Activated gamma-delta T cell (primary cell): Measurements from ENCODE around the gene ERP27.

ENCODE experiments used
- DNase-seq: peaks from one replicate; lab custom pipeline; 2025; lab: John Stamatoyannopoulos, UW

The ERP27 gene

DNA sequence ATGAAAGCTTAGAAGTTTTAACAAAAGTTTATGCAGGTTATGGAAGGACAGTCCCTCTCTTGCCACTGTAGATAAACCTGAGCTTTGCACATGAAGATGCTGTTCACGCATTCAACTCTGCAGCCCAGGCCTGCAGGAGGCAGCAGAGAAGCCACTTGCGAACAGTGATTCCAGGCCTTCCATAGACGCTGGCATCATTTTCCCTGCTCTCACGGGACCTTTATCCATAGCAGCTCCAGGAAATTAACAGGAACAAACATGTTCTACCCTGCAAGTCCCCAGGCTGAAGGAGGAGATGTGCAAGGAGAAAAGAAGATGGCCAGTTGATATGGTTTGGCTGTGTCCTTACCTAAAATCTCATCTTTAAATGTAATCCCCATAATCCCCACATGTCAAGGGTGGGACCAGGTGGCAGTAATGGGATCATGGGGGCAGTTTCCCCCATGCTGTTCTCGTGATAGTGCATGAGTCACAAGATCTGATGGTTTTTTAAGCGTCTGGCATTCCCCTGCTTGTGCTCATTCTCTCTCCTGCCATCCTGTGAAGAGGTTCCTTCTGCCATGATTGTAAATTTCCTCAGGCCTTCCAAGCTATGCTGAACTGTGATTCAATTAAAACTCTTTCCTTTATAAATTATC, 2.0 kb downstream of the ERP27 start:
- no peak for DNase-seq

GRCh38 chr12:14935031-14935430, 3.3 kb downstream of the ERP27 start:
- no peak for DNase-seq

- DNase-seq = no peak
These were observed 3.8 kb downstream of the ERP27 start for GRCh38 chr12:14934511-14934910.

GRCh38 chr12:14931791-14932560, 6.4 kb downstream of the ERP27 start:
- no peak for DNase-seq

DNA sequence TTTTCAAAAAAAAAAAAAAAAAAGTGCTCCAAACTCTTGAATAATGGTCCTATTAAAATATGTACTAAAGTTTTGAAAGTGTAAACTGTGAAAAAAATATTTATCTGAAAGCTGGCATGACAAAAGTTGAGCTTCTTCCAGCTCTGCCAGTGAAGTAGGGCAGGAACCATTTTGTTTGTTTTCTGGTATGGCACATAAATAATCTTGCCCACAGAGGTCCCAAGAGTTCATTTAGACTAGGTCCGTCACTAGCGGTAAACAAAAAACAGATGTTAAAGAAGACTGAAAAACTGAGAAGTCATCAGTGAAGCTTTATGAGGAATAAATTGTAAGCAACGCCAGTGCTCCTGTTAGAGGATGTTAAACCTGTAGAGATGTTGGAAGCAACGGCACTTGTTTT, 7.0 kb downstream of the ERP27 start:
- no peak for DNase-seq

- DNase-seq = no peak
These were observed 8.0 kb downstream of the ERP27 start for GRCh38 chr12:14930299-14930698.

DNA sequence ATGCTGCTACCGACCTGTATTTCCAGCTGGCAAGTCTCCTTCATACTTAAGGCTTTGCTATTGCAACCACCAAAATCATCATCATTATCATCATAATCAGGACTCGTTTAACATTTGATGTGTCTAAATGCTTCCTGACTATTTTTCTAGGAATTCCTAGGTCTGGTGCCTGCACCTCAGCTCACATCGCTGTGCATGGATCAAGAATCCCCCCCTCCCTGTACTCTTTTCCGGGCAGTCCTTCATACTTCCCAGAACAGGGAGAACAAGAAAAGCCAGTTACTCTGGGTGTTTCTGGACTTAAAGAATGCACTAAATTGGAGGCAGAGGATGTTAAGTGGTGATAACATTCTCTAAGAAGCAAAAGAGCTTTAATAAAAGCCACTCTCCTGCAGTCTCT, 9.4 kb downstream of the ERP27 start:
- DNase-seq = no peak

- DNase-seq = no peak
These were observed 11.1 kb downstream of the ERP27 start for GRCh38 chr12:14927267-14927666.

DNA sequence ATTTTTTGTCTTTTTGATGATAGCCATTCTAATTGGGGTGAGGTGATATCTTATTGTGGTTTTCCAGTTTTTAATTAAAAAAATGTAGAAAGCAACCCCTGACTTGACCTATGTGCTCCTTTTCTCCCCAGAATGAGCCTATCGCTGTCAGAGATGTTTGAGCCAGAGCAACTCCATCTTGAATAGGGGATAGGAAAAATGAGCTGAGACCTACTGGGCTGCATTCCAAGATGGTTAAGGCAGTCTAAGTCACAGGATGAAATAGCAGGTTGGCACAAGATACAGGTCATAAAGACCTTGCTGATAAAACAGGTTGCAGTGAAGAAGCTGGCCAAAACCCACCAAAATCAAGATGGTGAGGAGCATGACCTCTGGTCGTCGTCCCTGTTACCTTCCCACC, 13.8 kb downstream of the ERP27 start:
- no peak for DNase-seq

GRCh38 chr12:14923944-14924343, 14.4 kb downstream of the ERP27 start:
- DNase-seq = no peak

DNA sequence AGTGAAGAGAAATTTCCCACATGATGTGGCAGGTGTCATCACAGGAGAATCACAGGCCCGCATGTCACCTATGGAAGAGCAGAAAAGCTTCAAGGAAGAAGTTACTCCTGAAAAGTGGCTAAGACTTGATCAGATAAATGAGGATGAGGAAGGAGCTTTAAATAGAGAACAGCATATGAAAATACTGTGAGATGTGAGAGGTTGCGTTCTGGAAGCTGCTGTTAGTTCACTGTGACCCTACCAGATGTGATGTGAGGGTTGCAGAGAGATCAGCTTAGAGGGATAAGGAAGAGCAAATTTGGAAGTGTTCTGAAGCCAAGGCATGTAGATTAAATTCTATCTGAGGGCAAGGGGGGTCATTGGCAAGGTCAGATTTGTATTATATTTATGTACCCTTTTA, 17.1 kb downstream of the ERP27 start:
- no peak for DNase-seq

- DNase-seq = no peak
These were observed 17.7 kb downstream of the ERP27 start for GRCh38 chr12:14920475-14921126.

- DNase-seq = no peak
These were observed 18.9 kb downstream of the ERP27 start for GRCh38 chr12:14919455-14919854.

DNA sequence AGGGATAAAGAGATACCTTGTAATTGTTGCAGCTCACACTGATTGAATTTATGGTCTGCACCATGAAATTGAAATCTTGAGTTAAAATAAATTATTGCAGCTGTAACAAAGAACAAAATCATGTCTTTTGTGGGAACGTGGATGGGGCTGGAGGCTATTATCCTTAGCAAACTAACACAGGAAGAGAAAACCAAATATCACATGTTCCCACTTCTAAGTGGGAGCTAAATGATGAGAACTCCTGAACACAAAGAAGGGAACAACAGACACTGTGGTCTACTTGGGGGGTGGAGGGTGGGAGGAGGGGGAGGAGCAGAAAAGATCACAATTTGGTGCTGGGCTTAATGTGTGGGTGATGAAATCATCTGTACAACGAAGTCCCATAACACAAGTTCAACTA, 22.6 kb downstream of the ERP27 start:
- no peak for DNase-seq

- no peak for DNase-seq
These were observed 25.0 kb downstream of the ERP27 start for GRCh38 chr12:14913381-14913781.

DNA sequence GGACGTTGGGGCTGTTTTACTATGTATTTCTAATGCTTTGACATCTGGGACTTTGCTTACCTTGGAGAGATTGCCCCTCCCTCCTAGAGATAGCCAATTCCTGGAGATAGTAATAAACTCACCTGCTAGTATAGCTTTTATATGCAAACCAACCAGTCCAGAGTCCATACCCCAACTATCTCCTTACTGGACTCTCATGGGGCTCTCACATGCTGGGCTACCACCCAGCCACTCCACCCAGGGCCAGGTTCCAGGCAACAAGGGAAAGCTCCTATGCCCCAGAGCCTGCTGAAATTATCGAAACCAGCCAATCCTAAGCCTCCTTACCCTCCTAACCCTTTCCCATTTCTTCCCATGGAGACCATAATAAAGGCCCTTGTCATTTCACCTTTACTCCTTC, 27.2 kb downstream of the ERP27 start:
- no peak for DNase-seq

GRCh38 chr12:14910090-14910915, 28.0 kb downstream of the ERP27 start:
- no peak for DNase-seq

DNA sequence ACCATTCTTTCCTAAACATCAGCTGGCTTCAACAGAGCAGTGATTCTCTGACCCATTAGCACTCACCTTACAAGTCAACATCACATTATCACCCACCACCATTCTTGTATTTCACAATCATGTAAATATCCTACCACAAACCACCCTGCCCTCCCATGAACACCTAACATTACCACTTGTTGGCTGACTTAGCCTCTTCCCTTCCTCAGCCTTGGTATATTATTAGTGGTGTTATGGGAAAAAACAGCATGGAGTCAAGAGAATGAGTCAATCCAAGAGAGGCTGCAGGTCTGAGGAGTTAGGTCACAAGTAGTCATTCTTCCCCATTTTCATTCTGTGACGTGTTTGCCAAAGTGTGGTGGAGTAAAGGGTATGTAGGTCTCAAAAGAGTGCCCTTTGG, 30.4 kb downstream of the ERP27 start:
- DNase-seq = no peak

DNA sequence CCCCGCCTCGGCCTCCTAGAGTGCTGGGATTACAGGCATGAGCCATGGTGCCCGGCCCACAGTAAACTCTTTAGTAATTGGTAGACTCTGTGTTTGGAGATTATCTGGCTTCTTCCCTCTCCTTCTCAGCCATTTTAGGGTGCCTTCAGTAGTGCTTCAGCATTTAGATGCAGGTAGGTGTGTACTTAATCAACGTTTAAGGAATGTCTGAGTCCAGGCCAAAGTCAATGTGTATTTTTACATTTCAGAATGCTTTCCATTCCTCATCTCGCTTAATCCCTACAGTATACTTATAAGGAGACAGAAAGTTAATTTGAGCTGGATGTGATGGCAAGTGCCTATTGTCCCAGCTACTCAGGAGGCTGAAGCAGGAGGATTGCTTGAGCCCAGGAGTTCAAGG, 32.2 kb downstream of the ERP27 start:
- no peak for DNase-seq

DNA sequence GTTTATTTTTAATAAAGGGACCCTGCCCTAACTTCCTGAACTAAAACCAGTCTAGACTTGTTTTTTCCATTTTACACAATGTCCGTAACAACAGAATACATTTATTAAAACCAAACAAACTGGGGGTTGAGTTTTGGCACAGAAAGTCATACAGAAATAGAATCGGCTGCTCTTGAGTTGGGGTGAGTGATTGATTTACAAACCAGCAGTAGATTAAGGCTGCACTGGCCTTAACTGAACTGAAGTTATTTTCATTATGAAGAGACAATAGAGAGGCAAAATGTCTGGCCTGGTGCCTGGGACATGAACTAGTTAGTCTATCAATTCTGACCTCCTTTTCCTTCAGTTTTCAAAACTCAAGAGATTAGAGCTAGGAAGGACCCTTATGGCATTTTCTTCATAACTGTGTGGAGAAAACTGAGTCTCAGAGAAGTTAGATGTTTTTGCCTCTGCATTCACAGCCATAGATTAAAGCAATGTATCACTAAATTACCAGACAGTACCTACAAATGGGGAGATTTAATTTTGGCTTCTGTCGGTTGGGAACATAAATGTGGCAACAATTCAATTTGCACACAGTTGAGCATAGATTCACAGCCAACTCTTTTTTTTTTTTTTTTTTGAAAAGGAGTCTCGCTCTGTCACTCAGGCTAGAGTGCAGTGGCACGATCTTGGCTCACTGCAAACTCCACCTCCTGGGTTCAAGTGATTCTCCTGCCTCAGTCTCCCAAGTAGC, 32.9 kb downstream of the ERP27 start:
- DNase-seq = no peak

DNA sequence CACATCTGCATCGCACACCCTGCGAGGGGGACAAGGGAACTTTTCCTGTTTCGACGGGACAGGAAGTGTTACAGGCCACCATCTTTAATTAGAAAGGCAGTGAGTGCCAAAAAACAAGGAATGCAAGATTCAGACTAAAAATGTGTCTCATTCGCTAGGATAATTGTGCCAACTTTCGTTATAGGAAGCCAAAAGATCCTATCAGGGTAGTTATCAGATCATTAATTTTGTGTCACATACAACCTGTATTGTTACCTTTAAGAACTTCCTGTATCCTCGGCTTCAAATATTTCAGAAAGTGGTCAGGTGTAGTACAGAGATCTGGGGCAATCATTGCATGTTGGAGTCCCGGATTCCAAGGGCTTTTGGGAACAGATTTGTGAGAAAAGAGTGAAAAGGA, 33.5 kb downstream of the ERP27 start:
- DNase-seq = no peak
